ENCODE data around the gene MROH2A.

- no peak for TF ChIP-seq CTCF (conservative IDR thresholded peaks at IDR 0.05)
- TF ChIP-seq EZH2 (IDR thresholded peaks at IDR 0.05; ENCODE audit: low read depth) = no peak
These were observed 21.6 kb downstream of the MROH2A start for GRCh38 chr2:233799716-233800115.

Data from PC-9 (cell line).